GM10248 (cell line): ENCODE measurements around the gene ZNF611.
"Not testable (repeated sequence)": the region's sequence is repeated elsewhere in the genome, so short reads cannot be mapped to it uniquely, and the experiment has no call there.

Experiments used
- CTCF ChIA-PET: fragments of 300-600 bp; sonication (Branson Sonifier 250); formaldehyde crosslinking; extraction: SDS; loops from one replicate; lab custom pipeline; 2021; ENCODE audit warnings: antibody characterized with exemption; lab: Yijun Ruan, JAX
- POLR2A ChIA-PET: fragments of 350-650 bp; sonication (Branson Sonifier 250); formaldehyde crosslinking; extraction: SDS; loops from one replicate; lab custom pipeline; 2020; ENCODE audit warnings: antibody characterized with exemption; lab: Yijun Ruan, JAX
- DNase-seq: peaks from one replicate; pipeline ENCODE4 v3.0.0; 2012; ENCODE audit errors: extremely low spot score
- TF ChIP-seq, protein P1 (sequence below): IDR thresholded peaks from 2 replicates; pipeline ENCODE4 v1.5.1; 2012; ENCODE audit warnings: mild to moderate bottlenecking, low read depth; ENCODE audit errors: extremely low read depth, missing control alignments, control extremely low read depth

ZNF611 gene

DNA sequence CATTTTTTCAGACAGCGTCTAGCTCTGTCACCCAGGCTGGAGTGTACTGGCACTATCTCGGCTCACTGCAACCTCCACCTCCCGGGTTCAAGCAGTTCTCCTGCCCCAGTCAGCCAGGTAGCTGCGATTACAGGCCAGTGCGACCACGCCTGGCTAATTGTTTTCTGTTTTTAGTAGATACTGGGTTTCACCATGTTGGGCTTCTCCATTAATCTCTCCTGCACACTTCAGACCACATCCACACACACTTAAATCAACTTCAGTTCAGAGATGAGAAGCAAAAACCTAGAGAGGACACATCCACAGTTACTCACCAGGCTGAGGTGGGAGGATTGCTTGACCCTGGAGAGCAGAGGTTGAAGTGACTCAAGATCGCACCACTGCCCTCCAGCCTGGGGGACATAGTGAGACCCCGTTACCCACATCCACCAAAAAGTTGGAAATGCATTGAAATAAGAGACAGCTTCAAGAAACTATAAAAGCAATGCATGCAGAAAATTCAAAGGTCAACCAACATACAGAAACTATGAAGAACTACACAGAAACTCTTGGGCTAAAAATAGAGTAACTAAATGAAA, 42.3 kb downstream of the ZNF611 start:
- ChIA-PET CTCF (no interaction called here), POLR2A (no interaction called here)
- no peak for DNase-seq
- TF ChIP-seq, protein P1, sequence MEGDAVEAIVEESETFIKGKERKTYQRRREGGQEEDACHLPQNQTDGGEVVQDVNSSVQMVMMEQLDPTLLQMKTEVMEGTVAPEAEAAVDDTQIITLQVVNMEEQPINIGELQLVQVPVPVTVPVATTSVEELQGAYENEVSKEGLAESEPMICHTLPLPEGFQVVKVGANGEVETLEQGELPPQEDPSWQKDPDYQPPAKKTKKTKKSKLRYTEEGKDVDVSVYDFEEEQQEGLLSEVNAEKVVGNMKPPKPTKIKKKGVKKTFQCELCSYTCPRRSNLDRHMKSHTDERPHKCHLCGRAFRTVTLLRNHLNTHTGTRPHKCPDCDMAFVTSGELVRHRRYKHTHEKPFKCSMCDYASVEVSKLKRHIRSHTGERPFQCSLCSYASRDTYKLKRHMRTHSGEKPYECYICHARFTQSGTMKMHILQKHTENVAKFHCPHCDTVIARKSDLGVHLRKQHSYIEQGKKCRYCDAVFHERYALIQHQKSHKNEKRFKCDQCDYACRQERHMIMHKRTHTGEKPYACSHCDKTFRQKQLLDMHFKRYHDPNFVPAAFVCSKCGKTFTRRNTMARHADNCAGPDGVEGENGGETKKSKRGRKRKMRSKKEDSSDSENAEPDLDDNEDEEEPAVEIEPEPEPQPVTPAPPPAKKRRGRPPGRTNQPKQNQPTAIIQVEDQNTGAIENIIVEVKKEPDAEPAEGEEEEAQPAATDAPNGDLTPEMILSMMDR: no peak

DNA sequence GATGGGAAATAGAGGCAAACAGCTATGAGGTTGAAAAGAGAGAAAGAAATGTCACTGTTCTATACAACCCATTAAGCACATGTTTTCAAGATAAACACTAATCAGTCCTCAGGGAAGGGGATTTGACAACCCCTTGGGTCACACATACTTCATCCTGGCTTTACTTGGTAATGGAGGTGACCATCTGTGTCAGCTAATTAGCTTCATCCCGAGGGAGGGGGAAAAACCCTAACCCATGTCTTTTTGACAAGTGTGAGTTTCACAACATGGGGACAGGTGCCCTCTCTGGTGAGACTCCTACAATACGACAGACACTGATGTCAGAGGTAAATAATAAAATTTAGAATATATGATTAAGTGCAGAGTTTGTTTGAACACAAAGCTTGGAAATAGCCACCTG, 43.1 kb downstream of the ZNF611 start:
- POLR2A ChIA-PET: no interaction called here
- CTCF ChIA-PET: no interaction called here
- DNase-seq: no peak
- TF ChIP-seq, protein P1: no peak

DNA sequence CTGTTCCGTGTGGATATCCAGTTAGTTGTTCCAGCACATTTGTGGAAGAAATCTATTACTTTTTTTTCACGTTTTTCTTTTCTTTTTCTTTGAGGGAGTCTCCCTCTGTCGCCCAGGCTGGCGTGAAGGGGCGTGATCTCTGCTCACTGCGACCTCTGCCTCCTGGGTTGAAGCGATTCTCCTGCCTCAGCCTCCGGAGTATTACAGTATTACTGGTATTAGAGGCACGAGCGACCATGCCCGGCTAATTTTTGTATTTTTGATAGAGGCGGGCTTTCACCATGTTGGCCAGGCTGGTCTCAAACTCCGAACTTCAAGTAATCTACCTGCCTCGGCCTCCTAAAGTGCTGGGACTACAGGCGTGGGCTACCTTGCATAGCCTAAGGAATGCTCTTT, 43.6 kb downstream of the ZNF611 start:
- CTCF ChIA-PET: no interaction called here
- TF ChIP-seq, protein P1: no peak
- POLR2A ChIA-PET: no interaction called here
- DNase-seq: no peak

DNA sequence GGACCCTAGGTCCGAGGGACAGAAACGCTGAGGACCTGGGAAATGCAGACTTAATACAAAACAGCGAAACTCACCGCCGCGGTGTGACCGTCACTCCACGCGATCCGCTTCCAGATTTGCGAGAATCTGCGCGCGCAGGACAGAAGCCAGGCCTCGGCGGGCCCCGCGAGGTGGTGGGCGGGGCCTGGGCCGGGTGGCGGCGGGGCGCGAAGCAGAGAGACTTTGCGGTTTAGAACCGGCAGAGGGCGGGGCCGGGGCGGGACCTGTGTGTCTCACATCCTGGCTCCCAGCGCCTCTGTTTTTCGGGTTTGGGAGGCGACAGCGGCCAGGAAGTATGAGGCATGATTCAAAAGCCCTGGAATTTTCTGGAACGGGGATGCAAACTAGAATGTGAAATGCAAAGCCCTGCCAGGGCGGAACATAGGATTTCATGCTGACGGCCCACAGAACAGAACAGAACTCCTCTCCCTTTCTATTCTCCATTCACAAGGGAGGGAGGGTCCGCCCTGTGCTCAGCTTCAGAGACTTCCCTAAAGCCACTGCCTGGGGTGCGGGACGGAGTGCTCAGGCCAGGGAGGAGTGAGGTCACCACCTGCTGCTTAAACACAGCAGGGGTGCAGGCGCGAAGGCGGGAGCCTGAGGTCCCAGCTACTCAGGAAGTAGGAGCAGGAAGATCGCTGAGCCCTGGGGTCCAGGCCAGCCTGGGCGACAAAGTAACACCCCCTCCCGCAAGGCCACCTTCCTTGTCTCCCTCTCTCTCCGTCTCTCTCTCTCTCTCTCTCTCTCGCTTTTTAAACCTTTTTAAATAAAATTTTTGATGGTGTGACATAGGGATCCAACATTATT, 44.3 kb downstream of the ZNF611 start:
- CTCF ChIA-PET: no interaction called here

DNA sequence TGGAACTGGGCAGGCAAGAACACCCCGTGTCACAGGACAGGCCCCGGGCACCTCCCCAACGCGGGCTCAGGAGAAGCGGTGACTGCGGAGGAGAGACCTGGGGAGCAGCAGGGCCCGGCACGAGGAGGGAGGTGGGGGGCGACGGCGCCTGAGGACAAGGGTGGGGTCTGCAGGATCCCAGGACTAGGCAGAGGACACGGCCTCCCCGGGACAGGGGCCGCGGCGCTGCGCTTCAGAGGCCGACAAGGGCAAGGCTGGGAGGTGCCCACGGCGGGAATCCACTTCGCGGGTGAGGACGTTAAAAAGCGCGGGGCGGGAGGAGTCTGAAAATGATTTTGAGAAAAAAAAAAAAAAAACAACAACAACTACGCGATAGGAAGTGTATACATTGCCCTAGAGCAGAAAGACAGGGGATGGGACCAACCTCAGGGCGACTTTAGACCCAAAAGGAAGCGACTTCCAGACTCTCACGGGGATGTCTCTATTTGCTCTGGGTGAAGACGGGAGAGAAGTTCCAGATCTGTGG, 44.9 kb downstream of the ZNF611 start:
- peak; percentile 40 for DNase-seq
- ChIA-PET POLR2A (no interaction called here), CTCF (no interaction called here)

More for the DNA sequence above, 44.3 kb downstream of the ZNF611 start:
- POLR2A ChIA-PET: no interaction called here
- TF ChIP-seq, protein P1: no peak
- peak; percentile 92 for DNase-seq

DNA sequence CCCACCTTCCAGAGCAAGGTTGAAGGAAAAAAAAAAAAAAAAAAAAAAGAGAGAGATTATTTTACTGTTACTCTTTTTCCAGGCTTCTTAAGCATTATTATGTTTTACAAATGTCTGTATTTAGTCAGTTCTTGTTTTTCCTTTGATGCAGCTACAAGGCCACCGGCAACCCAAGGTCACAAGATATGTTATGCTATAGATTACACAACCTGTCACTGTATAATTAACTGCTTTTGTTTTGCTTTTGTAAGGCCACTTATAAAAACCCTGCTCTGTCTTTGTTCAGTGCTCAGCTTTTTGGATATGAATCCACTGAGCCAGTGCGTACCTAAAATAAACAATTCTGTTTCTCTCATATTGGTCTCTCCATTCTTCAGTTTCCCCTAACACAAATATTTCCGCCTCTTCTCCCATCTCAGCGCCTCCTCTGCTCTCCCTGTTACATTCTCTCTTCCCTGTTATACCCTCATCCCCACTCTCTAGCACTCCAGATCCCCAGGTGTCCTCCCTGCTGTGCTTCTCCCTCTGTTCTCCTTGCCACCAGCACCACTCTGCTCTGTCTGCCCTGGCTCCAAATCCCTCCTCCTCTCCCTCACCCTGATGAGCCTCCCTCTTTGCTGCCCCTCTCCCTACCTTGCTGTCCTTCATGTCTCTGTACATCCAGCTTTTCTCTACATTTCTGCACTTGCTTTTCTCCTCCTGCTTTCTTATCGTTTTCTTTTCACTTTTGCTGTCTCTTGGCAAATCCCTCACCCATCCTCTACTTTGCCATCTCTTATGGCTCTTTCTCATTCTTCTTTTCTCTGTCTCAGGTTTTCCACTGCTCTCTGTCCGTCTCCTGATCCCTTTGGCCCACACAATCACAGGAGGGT, 45.7 kb downstream of the ZNF611 start:
- POLR2A ChIA-PET: interaction anchor here (0.7 kb wide), 1 partner anchor 643 kb away, joined by 6 read pairs; no protein-coding TSS in a partner anchor
- CTCF ChIA-PET: not testable (repeated sequence)

More for the DNA sequence above, 44.9 kb downstream of the ZNF611 start:
- TF ChIP-seq, protein P1: no peak

More for the DNA sequence above, 45.7 kb downstream of the ZNF611 start:
- DNase-seq: not testable (repeated sequence)
